ENCODE results near the gene CHTOP. TPM values are rescaled to one million over a fixed set of nuclear protein-coding genes. Genes with fewer than 3 reads are reported as not detected.

The CHTOP gene
- total RNA-seq, 2 donors from 2014 or later = 38.2 to 50.1 TPM

- H3K4me1 ChIP-seq = peaks cover 0 to 13% of the 10 kb centered on the region in 2 donors
- peak overlapping the region; percentile 72 to 78 for H3K4me3 ChIP-seq
- no peak for DNase-seq (ENCODE audit: low spot score)
- no peak for TF ChIP-seq CTCF (IDR thresholded peaks at IDR 0.05)
- peak overlapping the region; percentile 97 to 98 for H3K27ac ChIP-seq
- no peaks in the 10 kb centered on the region for H3K27me3 ChIP-seq
- peaks cover 34% of the 10 kb centered on the region for H3K36me3 ChIP-seq
- H3K9me3 ChIP-seq = no peaks in the 10 kb centered on the region
Measured at GRCh38 chr1:153659175-153659534, 25.3 kb downstream of the CHTOP start.

GRCh38 chr1:153659656-153660055 lies 25.8 kb downstream of the CHTOP start:
- peaks cover 39% of the 10 kb centered on the region for H3K36me3 ChIP-seq
- H3K4me3 ChIP-seq = peak overlapping the region in 1 of 2 donors; percentile 78
- H3K4me1 ChIP-seq = peaks cover 0 to 13% of the 10 kb centered on the region in 2 donors
- DNase-seq (ENCODE audit: low spot score) = no peak
- no peaks in the 10 kb centered on the region for H3K9me3 ChIP-seq
- H3K27me3 ChIP-seq = no peaks in the 10 kb centered on the region
- peak overlapping the region; percentile 97 to 98 for H3K27ac ChIP-seq
- no peak for TF ChIP-seq CTCF (IDR thresholded peaks at IDR 0.05)

GRCh38 chr1:153661111-153661708 lies 27.3 kb downstream of the CHTOP start:
- H3K36me3 ChIP-seq = peaks cover 55% of the 10 kb centered on the region
- TF ChIP-seq CTCF (IDR thresholded peaks at IDR 0.05) = no peak
- no peak for DNase-seq (ENCODE audit: low spot score)
- H3K27me3 ChIP-seq = no peaks in the 10 kb centered on the region
- no peak overlapping the region for H3K27ac ChIP-seq
- peaks cover 0 to 13% of the 10 kb centered on the region in 2 donors for H3K4me1 ChIP-seq
- H3K9me3 ChIP-seq = no peaks in the 10 kb centered on the region
- no peak overlapping the region for H3K4me3 ChIP-seq

- TF ChIP-seq CTCF (IDR thresholded peaks at IDR 0.05) = no peak
- Histone ChIP-seq H3K27ac (no peak overlapping the region), H3K4me1 (peaks cover 0 to 13% of the 10 kb centered on the region in 2 donors), H3K27me3 (no peaks in the 10 kb centered on the region), H3K4me3 (no peak overlapping the region), H3K36me3 (peaks cover 65% of the 10 kb centered on the region), H3K9me3 (no peaks in the 10 kb centered on the region)
- DNase-seq (ENCODE audit: low spot score) = no peak
Measured at GRCh38 chr1:153662269-153662668, 28.4 kb downstream of the CHTOP start.

GRCh38 chr1:153663211-153663610 lies 29.3 kb downstream of the CHTOP start:
- Histone ChIP-seq H3K36me3 (peaks cover 75% of the 10 kb centered on the region), H3K27me3 (no peaks in the 10 kb centered on the region)

More at GRCh38 chr1:153663211-153663610, 29.3 kb downstream of the CHTOP start:
- no peak for TF ChIP-seq CTCF (IDR thresholded peaks at IDR 0.05)
- no peaks in the 10 kb centered on the region for H3K9me3 ChIP-seq
- H3K4me3 ChIP-seq = no peak overlapping the region
- H3K4me1 ChIP-seq = peaks cover 0 to 13% of the 10 kb centered on the region in 2 donors
- no peak for DNase-seq (ENCODE audit: low spot score)
- H3K27ac ChIP-seq = no peak overlapping the region
